IPS-18a (cell line): ENCODE data around the gene GDF10.

Experiments used
- H3K27ac ChIP-seq: one replicate; pipeline ENCODE4 v1.5.1; 2013; ENCODE audit warnings: low read length
- H3K27me3 ChIP-seq: one replicate; pipeline ENCODE4 v1.6.1; 2013; ENCODE audit warnings: mild to moderate bottlenecking, low read length; ENCODE audit not compliant: control insufficient read depth, insufficient read depth
- H3K36me3 ChIP-seq: one replicate; pipeline ENCODE4 v1.6.1; 2013; ENCODE audit warnings: low read depth, low read length; ENCODE audit not compliant: control insufficient read depth
- H3K4me1 ChIP-seq: one replicate; pipeline ENCODE4 v1.6.1; 2013; ENCODE audit warnings: low read depth, low read length; ENCODE audit not compliant: control insufficient read depth
- H3K4me3 ChIP-seq: one replicate; pipeline ENCODE4 v1.5.1; 2013; ENCODE audit warnings: low read length
- H3K9ac ChIP-seq: one replicate; pipeline ENCODE4 v1.6.1; 2013; ENCODE audit warnings: mild to moderate bottlenecking, low read length, moderate library complexity
- H3K9me3 ChIP-seq: one replicate; pipeline ENCODE4 v1.6.1; 2013; ENCODE audit warnings: low read depth, low read length; ENCODE audit not compliant: control insufficient read depth

Gene GDF10

GRCh38 chr10:47361293-47361692 is 61.3 kb downstream of the GDF10 start:
- H3K4me3 ChIP-seq = no peak overlapping the region
- no peaks in the 10 kb centered on the region for H3K4me1 ChIP-seq
- no peaks in the 10 kb centered on the region for H3K9me3 ChIP-seq
- no peak overlapping the region for H3K27ac ChIP-seq
- H3K9ac ChIP-seq = no peak overlapping the region
- no peaks in the 10 kb centered on the region for H3K36me3 ChIP-seq
- no peaks in the 10 kb centered on the region for H3K27me3 ChIP-seq

DNA sequence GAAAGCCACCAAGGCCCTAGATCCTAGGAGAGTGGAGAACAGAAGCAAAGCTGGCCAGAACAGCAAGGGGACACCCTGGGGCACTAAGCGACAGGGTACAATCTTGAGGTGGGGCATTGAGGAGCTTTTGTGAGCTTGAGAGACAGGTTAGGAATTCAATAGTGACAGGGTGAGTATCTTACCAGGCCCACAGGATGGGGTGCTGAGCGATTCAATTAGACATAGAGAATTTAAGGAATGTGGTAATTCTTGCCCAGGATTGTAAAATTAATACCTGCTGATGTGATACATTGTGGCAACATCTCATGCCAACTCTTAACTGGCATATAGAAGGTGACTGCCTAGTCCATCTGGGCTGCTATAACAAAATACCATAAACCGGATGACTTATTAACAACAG is 62.2 kb downstream of the GDF10 start:
- Histone ChIP-seq H3K4me1 (no peaks in the 10 kb centered on the region), H3K9me3 (no peaks in the 10 kb centered on the region), H3K27ac (no peak overlapping the region), H3K27me3 (no peaks in the 10 kb centered on the region), H3K4me3 (no peak overlapping the region), H3K36me3 (no peaks in the 10 kb centered on the region), H3K9ac (no peak overlapping the region)
